SIG-M5 (cell line): ENCODE data around the gene MINDY3.
"Not testable (repeated sequence)": the region's sequence is repeated elsewhere in the genome, so short reads cannot be mapped to it uniquely, and the experiment has no call there.

Experiments used
- DNase-seq: peaks from one replicate; lab custom pipeline; 2025; lab: John Stamatoyannopoulos, UW

Gene MINDY3

DNA sequence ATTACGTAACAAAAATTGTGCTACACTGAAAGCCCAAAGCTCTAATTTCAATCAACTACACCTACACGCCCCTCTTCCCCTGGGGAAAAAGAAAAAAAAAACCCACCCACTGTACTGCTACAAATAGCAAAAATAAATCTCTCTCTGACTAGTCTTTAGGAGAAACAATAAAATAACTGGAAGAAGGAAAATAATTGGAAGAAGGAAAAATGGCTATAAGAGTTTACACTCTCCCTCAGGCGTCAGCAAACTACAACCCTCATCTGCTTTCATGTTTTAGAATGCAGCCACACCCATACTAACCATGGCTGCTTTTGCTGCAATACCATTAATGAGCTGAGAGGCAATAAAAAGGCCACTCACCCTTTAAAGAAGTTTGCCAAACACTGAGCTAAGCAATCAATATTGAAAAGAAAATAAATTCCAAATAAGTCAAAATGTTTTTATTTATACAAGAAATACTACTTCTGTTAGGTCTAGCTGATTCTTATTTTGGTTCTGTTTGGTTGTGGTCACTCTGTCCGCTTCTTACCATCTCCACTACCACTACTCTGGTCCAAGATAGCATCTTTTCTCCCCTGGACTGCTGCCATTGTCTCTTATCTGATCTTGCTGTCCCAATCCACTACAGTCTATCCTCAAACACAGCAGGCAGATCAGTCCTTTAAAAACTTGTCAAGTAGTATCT, 3.8 kb downstream of the MINDY3 start:
- no peak for DNase-seq

DNA sequence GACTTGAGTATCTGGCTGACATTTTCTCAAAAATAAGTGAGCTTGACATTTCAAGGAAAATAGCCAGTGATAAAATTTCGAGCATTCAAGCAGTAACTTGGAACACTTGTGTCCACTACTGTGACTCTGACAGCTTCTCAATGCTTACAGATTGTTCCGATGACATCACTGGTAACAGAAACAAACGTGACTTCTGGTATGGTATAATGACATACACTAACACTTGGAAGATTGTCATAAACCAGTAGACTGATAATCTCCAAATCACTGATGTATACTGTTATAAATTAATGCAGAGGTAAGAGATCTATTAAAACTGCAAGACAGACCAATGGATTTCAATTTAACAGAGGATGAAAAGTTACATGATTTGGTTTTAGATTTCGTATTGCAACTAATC, 6.5 kb downstream of the MINDY3 start:
- no peak for DNase-seq

DNA sequence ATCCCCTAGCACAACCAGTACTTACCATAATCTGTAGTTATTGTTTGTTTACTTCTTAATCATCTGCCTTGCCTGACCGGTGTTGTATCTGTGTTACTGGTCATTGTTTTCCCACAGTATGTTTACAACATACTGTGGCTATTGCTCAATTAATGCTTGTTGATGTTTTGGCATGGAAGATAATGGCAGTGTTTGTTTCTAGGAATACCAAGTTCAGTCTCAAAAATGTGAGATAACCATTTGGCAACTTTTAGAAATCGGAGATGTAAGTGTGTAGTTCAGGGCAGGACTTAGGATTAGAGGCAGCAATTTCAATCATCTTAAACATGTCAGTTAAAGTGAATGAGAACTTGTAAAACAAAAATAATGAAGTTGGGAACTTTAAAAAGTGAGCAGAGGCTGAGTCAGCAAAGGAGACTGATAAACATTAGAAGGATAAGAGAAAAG, 8.2 kb downstream of the MINDY3 start:
- DNase-seq: no peak

DNA sequence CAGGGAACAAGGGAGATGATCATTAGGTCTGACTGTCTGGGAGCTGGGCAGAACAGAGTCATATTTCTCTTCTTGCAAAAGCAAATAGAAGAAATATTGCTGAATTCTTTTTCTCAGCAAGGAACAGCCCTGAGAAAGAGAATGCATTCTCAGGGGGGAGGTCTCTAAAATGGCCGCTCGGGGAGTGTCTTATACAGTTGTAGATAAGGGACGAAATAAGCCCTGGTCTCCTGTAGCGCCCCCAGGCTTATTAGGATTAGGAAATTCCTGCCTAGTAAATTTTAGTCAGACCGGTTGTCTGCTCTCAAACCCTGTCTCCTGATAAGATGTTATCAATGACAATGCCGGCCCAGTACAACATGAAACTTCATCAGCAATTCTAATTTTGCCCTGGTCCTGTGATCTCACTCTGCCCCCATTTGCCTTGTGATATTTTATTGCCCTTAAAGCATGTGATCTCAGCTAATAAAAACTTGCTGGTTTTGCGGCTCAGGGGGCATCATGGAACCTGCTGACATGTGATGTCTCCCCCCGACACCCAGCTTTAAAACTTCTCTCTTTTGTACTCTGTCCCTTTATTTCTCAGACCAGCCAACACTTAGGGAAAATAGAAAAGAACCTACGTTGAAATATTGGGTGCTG, 9.8 kb downstream of the MINDY3 start:
- DNase-seq: not testable (repeated sequence)

DNA sequence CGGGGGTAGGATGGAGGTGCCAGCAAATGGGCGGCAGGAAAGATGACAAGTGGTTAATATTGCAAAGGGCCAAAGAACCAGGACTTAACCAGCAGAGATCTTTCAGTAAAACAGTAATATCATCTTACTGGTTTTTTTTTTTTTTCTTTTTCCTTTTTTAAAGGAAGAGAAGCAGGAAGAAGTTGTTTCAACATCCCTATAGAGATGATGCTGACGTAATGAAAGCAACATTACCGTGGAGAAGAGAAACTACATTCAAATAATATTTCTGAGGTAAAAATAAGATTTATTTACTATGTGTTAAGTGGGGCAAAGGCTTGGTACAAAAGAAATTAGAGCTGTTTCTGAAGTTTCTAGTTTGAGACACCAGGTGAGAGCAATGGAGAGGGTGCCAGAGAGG, 11.0 kb downstream of the MINDY3 start:
- no peak for DNase-seq

DNA sequence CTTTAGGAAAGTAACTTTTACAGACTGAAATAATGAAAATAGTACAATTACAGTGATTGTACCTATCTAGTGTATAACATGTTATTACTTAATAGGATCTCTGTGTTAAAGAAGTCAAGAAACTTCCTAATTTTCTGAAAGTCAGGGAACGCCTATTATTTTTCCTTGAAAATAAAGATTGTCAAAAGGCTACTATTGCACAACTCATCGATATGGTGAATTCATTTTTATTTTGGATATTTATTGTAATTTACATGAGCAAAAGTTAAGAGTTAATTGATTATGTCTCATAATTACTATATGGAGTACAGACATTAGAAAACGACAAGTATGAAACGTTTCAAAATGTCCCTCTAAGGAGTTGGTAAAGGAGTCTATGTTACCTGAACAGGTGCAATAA, 12.8 kb downstream of the MINDY3 start:
- no peak for DNase-seq

DNA sequence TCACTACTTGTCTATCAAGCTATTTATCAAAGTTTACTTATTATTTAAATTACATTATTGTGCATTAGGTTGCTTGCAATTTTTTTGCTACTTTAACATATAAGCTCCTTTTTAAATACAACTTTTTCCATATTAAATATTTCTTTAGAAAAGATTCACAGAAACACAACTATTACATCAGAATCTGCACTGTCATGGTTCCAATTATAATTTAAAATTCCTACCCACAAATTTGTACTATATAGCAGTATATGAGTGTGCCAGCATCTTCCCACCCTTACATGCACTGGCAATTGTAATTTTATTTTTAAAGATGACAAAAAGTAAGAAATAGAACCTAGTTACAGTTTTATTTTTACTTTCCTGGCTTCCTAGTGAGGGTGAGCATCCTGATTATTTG, 15.8 kb downstream of the MINDY3 start:
- no peak for DNase-seq

DNA sequence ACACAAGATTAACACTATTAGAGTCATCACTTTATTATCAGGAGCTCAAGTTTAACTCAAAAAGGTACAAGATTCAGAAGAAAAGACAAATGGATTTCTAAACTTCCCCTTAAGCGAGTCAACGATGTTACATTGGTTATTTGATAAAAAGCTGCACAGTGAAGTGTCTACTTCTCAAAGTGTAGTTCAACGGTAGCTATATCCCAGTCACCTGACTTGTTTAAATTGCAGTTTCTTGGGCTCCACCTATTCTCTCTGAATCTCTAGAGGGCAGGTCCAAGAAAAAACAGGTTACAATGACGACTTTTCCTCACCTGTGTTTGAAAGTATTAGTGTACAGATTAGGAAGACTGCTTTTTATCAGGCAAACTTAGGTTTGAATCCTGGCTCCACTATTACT, 16.6 kb downstream of the MINDY3 start:
- DNase-seq: no peak

DNA sequence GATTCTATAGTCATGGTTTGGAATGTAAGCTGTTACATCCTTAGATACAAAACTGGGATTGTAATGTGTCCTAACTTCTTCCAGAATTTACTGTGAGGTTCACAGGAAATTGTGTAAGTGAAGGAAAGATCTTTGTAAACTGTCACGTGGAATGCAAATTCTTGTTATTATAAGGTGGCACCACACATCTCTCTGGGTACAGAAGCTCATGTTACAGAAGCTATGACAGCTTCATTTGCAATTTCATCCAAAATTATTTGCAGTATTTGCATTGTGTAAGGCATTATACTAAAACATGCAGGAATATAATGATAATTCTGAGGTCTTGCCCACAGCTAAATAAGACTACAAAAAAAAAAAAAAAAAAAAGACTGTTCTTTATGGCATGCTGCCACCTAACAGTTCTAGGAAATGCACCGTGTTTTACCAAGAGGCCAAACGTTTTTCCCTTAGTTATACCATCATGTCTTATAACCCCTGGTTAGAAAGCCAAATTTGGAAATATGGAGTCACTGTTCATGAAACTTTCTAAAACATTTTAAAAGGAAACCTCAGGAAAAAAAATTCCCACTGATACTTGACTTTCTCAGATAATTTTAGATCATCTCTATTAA, 17.6 kb downstream of the MINDY3 start:
- DNase-seq: no peak

DNA sequence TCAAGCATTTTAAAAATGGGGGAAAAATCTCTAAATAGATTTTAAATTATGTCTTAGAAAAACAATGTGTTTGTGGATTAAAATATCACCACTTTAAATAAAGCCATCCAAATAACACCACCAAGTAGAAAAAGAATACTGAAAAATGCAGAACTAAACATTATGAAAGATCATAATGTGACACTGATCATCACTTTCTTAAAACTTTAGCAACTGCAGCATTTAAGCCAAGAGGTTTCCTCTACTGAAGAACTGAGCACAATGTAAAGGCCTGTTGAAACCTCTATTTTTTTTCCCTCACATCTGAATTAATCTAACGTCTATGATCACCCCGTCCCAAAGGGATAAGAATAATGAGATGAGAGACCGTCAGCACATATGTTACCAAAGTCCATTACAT, 18.6 kb downstream of the MINDY3 start:
- no peak for DNase-seq

DNA sequence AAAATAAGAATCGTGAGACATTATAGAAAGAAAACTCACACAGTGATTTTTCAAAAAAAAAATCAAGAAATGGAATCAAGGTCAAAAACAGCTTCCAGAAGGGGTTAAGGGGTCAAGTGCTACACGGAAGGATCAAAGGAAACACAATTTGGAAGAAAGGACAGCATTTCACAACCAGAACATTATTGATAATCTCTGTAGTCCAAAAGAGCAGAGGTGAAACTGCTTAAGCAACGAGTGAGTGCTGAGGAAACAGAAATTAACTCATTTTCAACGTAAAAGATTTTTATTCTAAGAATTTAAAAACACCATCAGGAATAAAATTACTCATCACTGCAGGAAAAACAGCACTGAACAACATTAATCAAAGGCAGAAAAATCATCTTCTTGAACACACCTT, 23.5 kb downstream of the MINDY3 start:
- DNase-seq: no peak

DNA sequence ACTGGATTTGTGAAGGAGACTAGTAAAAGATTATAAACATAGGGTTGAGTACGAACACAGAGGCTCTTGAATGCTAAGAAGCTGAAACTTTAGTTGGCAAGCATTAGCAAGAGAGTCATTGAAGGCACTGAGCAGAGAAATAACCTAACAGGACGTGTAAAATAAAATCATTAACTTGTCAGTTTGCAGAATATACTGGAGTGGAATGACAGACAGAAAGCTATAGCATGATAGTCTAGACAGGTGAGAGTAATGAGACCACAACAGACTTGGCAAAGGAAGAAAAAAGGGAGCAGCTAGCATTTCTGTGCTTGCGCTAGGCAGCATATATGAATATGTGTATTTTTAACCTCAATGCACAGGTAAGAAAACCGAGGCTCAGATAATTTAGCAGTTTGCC, 30.8 kb downstream of the MINDY3 start:
- no peak for DNase-seq

DNA sequence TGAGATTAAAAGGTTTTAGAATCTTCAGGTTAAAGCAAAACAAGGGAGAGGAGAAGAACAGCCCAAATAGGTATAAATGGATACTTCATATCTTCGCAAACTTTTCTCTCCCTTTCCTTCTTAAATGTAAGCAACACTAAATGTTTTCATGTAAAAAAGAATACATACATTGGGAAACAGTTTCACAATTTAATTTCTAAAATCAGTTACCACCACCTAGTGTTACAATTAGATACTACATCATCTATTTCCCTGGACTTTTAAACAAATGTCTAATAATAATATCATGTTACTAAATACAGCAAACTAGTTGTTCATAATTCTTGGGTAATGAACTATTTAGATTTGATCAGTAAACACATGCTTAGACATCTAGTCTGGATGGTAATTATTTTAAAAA, 35.8 kb downstream of the MINDY3 start:
- no peak for DNase-seq

DNA sequence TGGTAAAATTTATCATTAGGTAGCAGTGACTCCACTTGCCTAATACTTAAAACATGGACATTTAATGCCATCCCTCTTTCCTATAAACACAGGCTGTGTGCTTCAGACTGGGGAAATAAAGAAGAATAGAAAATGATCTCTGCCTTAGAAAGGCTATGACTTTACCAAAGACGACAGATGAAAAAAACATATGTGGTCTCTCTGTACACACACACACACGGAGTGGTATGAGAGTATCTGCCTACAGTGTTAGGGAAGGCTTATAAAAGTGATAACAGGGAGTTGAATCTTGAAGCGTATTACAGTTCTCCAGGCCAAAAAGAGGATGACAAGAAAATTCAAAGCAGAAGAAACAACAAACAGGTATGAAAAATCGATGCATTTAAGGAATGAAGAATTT, 38.2 kb downstream of the MINDY3 start:
- DNase-seq: no peak

DNA sequence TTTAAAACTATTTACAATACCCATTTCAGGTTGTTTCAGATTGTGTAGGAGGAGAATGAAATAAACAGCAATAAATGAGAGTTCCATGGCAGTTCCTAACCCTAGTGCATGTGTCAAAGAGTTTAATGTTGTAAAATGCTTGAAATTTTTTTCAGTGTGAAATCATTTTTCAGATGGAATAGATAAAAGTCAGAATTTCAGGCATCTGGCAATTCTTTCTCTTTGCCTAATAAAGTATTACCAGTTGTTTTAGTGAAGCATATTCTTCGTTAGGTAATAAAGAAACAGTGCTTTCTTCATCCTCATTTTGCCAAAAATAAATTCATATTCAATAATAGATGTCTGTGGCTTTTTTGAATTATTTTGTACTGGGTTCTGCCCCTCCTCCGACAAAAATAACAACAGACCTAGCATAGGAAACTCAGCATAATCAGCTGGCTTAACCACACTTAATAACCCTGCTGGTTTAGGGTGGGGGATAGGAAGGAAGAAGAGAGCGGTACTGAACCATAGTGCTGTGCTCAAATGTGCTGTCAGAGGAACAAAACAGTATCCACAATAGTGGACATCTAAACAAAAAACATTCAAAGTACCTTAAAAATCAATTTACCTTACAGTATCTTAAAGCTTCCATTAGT, 39.1 kb downstream of the MINDY3 start:
- DNase-seq: no peak

DNA sequence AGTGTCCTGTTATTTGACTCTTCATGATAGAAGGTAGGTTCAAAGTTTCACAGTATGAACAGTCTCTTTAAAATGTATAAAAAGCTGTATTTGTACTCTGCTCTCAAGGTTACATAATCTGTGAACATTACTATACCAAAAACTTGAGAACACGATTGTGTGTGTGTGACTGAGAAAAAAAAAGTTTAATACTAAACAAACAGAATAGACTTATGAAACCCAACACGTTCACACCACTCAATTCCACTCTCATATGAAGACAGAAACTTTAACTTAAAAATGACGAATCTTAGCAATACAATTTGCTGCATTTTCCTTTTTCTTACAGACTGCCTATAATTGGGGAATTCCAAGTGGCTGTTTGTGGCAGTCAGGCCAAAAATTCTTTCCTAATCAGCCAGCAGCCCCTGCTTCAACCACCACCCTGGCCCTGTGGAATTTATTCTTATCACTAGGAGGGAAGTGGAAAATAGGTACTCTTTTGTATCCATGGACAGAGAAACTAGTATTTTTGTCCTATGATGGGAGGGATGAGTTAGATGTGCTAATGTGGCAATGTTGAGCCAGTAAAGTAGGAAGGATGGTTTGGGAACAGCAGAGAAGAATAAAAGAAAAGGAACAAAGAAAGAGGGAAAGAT, 42.8 kb downstream of the MINDY3 start:
- DNase-seq: no peak

DNA sequence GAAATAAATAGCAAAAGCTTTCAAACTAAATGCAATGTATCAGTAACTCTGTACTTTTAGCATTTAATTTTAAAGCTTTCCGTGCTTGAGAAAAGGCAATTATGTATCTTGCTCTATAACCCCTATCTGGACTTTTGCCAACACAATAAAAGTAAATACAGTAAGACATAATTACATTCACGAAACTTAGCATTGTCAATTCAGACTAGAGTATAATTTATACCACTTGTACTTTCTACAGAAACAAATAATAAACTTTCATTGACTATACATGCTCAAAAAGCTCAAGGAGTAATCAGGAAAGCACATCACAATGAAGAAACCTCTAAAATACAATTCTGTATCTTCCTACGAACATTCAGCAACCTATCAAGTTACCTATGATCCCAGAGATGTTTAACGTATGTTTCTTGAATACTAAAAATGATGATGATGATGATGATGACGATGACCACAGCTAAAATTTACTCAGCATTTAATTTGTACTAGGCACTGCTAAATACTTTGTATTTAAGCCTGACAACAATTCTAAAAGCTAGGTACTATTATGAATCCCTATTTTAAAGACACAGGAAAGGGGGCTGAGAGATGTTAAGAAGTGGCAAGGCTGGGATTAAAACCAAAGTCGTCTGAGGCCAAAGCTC, 44.9 kb downstream of the MINDY3 start:
- DNase-seq: no peak

DNA sequence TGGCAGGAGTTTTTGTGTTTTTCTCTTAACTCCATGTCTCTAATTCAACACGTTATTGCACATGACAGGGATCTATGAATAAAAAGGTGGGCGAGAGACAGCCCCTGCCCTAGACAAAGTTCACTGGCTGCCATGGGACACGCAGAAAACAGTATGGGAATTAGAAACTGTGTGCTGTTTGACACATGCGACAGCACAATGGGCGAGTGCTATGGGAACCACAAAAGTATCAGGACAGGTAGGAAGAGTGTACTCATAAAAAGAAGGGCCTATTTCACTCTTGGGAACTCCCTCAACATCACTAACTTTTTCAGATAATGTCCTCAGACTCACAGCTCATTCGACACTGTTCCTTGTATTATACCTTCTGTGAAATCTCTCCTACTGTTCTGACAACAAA, 45.7 kb downstream of the MINDY3 start:
- no peak for DNase-seq

DNA sequence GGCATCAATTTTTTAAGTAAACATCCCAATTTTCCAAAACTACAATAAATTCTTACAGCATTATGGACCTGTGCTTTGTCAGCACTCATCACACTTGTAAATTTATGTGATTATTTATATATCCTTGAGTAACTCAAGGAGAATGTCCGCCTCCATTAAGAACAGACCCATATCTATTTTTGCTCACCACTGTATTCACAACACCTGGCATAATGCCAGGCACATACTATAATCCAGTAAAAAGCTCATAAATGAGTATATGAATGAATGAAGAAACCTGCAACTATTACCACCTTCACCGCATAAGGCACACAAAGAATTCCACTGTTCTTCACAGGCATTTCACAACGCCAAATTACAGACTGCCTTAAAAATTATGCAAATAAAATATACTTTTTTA, 46.9 kb downstream of the MINDY3 start:
- DNase-seq: no peak

DNA sequence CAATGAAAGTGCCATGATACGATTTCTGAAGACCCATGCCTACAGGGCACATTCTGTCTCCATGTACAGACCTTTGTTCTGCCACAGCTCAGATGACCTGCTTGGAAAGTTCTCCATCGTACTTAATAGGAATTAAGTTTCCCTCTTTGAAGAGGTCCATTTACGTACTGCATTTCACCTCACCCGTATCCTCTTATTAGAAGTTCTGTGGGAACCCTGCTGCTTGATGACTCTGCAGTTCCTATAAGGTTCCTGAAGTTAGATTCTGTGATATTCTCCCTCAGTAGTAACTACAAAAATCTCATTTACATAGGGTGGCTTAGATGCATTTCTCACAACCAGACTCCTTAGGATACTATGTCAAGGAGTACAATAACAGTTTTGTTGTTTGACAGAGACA, 50.9 kb downstream of the MINDY3 start:
- DNase-seq: no peak

DNA sequence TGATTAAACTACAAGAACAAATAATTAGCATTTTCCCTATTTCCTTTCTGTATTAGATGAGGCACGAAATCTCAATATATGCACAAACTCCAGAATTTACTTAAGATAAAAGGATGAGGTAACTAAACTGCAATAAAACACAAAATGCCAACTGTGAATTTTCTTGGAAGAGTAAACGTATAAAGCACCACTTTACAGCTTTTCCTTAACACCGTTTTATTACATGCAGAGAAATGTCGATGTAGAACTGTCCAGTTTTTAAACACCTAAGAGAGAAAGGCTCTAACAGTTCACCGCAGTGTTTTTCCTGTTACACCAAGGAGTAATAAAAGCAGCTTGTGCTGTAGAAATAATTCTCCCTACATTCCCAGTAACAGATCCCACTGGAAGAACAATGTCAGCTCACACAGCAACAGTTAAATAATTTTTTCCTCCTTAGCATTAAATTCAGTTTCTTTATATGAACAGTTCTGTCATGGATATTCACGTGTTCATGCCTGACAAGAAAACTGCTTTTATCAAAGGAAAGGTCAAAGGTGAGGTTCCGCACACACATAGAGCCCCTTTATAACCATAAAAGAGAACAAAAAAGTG, 52.0 kb downstream of the MINDY3 start:
- no peak for DNase-seq
